Glomerular visceral epithelial cell (primary cell): ENCODE measurements around the gene MTR.

Experiments
- DNase-seq: peaks from one replicate; pipeline ENCODE4 v3.0.0-alpha.2; 2016; ENCODE audit errors: extremely low spot score

MTR gene

GRCh38 chr1:236864211-236864610 lies 69.1 kb downstream of the MTR start:
- DNase-seq = no peak

- DNase-seq = no peak
Measured at GRCh38 chr1:236864996-236865817, 70.1 kb downstream of the MTR start.

- no peak for DNase-seq
Measured at GRCh38 chr1:236865818-236866155, 70.7 kb downstream of the MTR start.

GRCh38 chr1:236868625-236869467 lies 73.8 kb downstream of the MTR start:
- peak; percentile 63 for DNase-seq

DNA sequence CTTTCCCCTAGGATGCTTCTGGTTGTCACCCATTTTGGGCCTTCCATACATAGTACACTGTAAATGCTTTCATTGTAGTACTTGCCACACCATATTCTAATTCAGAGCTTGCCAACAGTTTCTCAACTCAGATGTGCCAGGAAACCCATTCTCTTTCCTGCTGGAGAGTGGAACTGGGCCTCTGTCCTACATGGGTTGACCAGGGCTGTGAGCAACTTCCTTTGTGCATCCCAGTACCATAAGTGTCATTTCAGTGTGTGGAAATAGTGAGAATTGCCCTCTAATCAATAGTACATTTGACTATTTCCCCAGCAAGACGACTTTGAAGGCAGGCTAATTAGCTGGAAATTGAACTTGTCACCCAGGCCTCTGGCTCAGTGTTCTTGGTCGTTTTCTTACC lies 74.8 kb downstream of the MTR start:
- DNase-seq = no peak

DNA sequence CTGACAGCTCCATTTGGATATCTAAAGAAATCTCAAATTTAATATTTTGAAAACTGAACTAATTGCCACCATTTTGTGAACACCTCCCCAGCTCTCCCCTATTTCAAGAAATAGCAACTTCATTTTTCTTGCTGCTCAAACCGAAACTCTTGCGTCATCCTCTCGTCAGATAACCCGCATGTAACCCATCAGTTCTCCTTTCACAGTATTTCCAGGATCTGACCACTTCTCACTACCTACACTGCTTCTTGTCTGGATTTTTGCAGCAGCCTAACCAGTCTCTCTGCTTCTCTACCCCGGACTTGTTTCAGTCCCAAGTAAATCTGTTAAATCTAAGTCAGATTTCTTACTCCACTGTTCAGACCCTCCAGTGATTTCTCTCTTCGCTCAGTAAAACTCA lies 75.6 kb downstream of the MTR start:
- DNase-seq = no peak

- no peak for DNase-seq
Measured at GRCh38 chr1:236872075-236872666, 77.1 kb downstream of the MTR start.

GRCh38 chr1:236875975-236876374 lies 80.9 kb downstream of the MTR start:
- DNase-seq = no peak

DNA sequence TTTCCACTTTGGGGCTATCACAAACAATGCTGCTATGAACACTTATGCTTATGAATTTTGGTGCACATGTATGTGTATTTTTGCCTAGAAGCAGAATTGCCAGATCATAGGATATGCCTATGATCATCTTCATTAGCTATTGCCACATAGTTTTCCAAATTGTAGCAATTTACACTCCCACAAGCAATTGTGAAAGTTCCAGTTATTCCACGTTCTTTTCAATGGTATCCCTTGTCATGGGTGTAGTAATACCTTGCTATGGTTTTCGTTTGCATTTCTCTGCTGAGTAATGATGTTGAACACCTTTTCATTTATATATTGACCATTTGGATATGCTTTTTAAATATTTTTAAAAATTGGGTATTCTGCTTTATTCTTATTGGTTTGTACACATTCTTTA lies 82.6 kb downstream of the MTR start:
- DNase-seq = no peak

- no peak for DNase-seq
Measured at GRCh38 chr1:236880209-236880608, 85.1 kb downstream of the MTR start.

DNA sequence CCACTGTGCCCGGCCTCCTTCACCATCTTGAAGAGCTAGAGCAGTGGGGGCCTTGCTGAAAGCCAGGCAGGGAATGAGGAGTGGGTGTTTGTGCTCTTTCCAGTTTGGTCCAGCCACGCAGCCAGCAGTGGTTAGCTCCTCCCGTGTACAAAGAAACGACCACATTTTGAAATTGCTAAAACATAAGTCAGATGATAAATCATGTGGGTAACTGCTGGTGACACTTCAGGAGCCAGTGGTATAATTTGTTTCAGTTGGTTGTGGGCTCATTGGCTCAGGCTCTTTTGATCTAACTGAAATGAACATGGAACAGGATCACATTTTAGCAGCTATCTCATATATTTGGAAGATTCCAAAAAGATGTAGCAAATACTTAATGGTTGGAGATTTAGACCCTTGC lies 87.6 kb downstream of the MTR start:
- DNase-seq = no peak

DNA sequence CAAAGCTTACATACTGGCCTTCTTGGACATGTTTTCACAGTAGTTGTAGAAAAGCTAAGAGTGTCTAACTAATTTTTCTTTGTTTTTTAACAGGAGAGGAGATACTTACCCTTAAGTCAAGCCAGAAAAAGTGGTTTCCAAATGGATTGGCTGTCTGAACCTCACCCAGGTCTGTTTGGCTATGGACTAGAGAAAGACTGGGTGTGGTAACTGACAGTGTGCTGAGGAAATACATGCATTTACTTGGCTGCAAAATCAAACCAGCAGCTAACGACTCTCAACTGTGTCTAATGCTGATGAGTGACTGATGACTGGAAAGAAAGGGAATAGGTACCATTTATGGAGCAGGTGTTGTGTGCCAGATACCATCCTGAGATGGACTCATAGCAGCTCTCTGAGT lies 91.1 kb downstream of the MTR start:
- no peak for DNase-seq

DNA sequence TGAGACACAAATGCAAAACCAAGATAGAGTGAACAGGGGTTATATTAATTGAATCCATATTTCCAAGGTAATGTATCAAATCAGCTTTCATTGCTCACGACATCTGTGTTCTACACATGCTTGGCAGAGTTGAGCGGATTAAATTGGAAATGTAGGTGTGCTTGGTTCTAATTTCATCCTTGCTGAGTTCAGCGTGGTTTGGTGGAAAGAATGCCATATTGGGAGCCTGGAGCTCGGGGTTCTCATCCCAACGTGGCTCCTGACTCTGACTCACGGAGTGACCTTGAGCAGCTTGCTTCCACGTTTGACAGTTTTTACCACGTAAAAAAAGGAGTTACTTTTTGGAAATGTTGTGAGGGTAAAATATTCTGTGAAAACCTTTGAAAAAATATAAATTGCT lies 92.0 kb downstream of the MTR start:
- DNase-seq = no peak

DNA sequence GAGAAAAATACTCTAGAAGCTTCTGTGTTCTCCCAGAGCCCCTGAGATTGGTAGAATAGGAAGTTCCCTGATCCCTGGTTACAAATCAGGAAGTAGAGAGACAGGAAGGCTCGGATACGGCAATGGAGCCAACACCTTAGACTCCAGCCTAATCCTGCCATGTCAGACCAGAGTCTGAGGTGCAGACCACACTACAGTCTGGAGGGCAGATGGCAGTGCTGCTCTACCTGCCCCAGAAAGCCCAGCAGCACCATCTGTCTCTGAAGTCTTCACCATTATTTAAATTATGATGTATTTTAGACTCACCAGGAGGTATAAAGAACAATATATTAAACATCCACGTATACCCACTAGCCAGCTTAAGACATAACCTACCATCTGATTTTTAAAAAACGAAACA lies 93.0 kb downstream of the MTR start:
- DNase-seq = no peak

DNA sequence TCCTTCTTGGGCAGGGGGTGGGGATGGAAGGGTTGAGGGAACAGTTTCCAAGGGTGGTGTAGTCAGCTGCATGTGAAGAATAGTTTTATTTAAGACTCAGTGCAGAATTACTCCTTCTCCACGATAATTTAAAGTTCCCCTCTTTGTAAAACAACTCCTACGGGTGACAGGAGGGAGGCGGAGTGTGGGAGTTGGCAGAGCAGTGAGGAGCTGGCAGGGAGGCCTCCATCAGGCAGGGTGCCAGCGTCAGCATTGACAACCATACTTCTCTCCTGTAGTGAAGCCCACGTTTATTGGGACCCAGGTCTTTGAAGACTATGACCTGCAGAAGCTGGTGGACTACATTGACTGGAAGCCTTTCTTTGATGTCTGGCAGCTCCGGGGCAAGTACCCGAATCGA lies 93.8 kb downstream of the MTR start:
- no peak for DNase-seq

- no peak for DNase-seq
Measured at GRCh38 chr1:236890152-236891056, 95.3 kb downstream of the MTR start.

GRCh38 chr1:236893626-236894545 lies 98.8 kb downstream of the MTR start:
- DNase-seq = no peak

DNA sequence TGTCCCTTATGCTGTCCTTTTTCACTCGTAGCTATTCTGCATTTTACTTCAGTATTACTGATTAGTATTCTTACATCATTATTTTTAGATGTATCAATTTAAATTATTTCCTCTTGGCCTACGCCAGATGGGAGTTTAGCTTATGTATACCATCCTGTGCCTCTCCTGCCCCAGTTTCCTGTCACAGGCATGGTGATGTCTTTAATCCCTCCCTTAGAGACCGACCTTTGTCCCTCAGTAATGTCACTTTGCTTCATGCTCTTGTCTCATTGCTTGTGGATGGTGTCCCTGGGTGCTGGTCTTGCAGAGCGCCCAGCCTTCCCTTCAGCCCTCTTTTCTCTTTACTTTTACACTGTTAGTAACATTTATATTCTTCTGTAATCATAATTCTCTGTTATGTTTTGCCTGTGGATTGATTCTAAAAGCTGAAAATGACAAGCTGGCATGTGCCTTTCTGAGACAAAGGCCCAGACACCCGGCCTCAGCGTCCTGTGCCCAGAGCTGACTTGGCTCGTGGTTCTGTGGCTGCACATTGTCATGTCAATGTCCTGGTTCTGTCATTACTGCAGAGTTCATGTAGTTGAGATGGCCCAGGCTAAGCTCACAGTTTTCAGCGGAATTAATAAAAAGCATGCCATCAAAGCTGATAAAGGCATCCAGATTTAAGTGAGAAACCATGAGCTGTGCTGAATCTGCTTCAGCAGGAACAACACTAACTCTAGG lies 100.7 kb downstream of the MTR start:
- DNase-seq = no peak

GRCh38 chr1:236896716-236897115 lies 101.6 kb downstream of the MTR start:
- DNase-seq = no peak
